Adrenal gland (tissue), 12 donors: ENCODE data around the gene ACVR1B. TPM values are rescaled to one million over a fixed set of nuclear protein-coding genes. Genes with fewer than 3 reads are reported as not detected.
A peak's percentile ranks its signal among the peaks of the same experiment; 100 is the strongest.

Experiments used
- DNase-seq, 7 donors: peaks; one replicate each; pipeline ENCODE4 v3.0.0-alpha.2; 2019 to 2020
- H3K27ac ChIP-seq, 5 donors: fragments of 200-600 bp; sonication (generic) in 4 of 5; 1 replicate in 3 of 5; 2 replicates in 2 of 5; pipeline versions ENCODE4 v1.5.1 to v1.8.0; 2016 to 2020; ENCODE audit warnings: mild to moderate bottlenecking in 1 of 5
- H3K27me3 ChIP-seq: fragments of 200-600 bp; 2 replicates; pipeline ENCODE4 v1.8.0; 2021
- H3K36me3 ChIP-seq, 2 donors: fragments of 200-600 bp; replicated peaks in 1 of 2; 1 replicate in 1 of 2; 2 replicates in 1 of 2; pipeline versions ENCODE4 v1.5.1 to v1.8.0; 2018 to 2022
- H3K4me1 ChIP-seq, 2 donors: fragments of 200-600 bp; replicated peaks in 1 of 2; 1 replicate in 1 of 2; 2 replicates in 1 of 2; pipeline versions ENCODE4 v1.5.1 to v1.8.0; 2018 to 2021
- H3K4me3 ChIP-seq, 4 donors: fragments of 200-600 bp; sonication (generic) in 3 of 4; one replicate each; pipeline ENCODE4 v1.5.1; 2016 to 2018
- H3K9me3 ChIP-seq, 3 donors: fragments of 200-600 bp; sonication (generic) in 1 of 3; replicated peaks in 1 of 3; 1 replicate in 2 of 3; 2 replicates in 1 of 3; pipeline versions ENCODE4 v1.5.1 to v1.8.0; 2016 to 2021
- CTCF ChIP-seq, 6 experiments: fragments of 450-650 bp in 4 of 6; fragments of 200-600 bp in 2 of 6; sonication (generic) in 1 of 6; IDR thresholded peaks; 1 replicate in 5 of 6; 2 replicates in 1 of 6; pipeline versions ENCODE4 v1.5.1 to v1.8.0; 2016 to 2021; ENCODE audit warnings: antibody characterized with exemption in 6 of 6, mild to moderate bottlenecking in 2 of 6, moderate library complexity in 1 of 6
- POLR2A ChIP-seq, 2 donors: fragments of 450-650 bp; IDR thresholded peaks; one replicate each; pipeline ENCODE4 v1.6.1; 2017; ENCODE audit warnings: antibody characterized with exemption in 2 of 2, mild to moderate bottlenecking in 2 of 2, moderate library complexity in 1 of 2
- WGBS, 4 donors: extraction: QIAGEN DNeasy Blood & Tissue Kit in 2 of 4; methylation state at CpG; one replicate each; pipeline versions ENCODE4 v1.1.5 to v1.1.7; 2013 to 2017; 5-methylcytosine and 5-hydroxymethylcytosine counted together
- intact Hi-C, 2 donors: fragments of 100-400 bp; cut with DNase I; formaldehyde crosslinking; loops; one replicate each; pipeline versions ENCODE4 v1.14.1 to v1.15.0; 2022 to 2023
- polyA plus RNA-seq, 3 donors: library from polyadenylated mRNA; stranded (reverse); fragments of 200-250 nt in 2 of 3; fragments of 350-450 nt in 1 of 3; fragmentation: Illumina TruSeq in 1 of 3; extraction: RNeasy Lipid Tissue Mini Kit (QIAGEN cat#74804) in 1 of 3; gene quantifications; one replicate each; pipeline ENCODE4 v1.2.3, GENCODE V29; 2013 to 2014
- total RNA-seq, 9 donors: library from RNA; depleted of rRNA in 4 of 9; stranded (reverse); fragments of >200 nt in 4 of 9; fragments of 120-200 nt in 1 of 9; fragmentation: NEBNext Ultra II Directional in 1 of 9; extraction: Animal tissue kit (Norgen Biotek cat#: 25700) in 1 of 9; gene quantifications; one replicate each; pipeline versions ENCODE4 v1.1.0 to v1.2.4, GENCODE V29; 2013 to 2023
- donor health status: healthy with polysubstance abuse.
- donor health status: Bipolar disorder and iron deficiency.
- donor health status: DM: yes; HTN: yes; CAD: no.
- donor health status: DM: no; HTN: no; CAD: no.
- donor health status: DM: no; HTN: no; CAD: no.
- donor health status: DM: yes; HTN: yes; CAD: no.

Gene ACVR1B
- total and polyA plus RNA-seq, 12 donors = 6.3 to 26.3 (median 13.9) TPM

- intact Hi-C loops = no loop called here
- peak in 2 of 7 donors; percentile 48 to 51 for DNase-seq
- 25 to 43% (median 27%) methylated on average over 12 to 31 of the region's 31 CpGs for WGBS, 4 donors
These were observed 27.8 kb upstream of the ACVR1B start for GRCh38 chr12:51923506-51924365.

GRCh38 chr12:51924551-51925319, 26.8 kb upstream of the ACVR1B start:
- TF ChIP-seq CTCF (IDR thresholded peaks at IDR 0.05) (no peak), POLR2A (IDR thresholded peaks at IDR 0.05) (no peak)
- H3K36me3 ChIP-seq = no peaks in the 10 kb centered on the region
- intact Hi-C loops = no loop called here
- WGBS, 4 donors = 48 to 85% (median 84%) methylated on average over 4 to 5 of the region's 5 CpGs
- H3K4me3 ChIP-seq = no peak overlapping the region
- H3K9me3 ChIP-seq = no peaks in the 10 kb centered on the region
- H3K27ac ChIP-seq = peak overlapping the region in 2 of 5 donors; percentile 62 to 80
- no peak for DNase-seq
- H3K27me3 ChIP-seq = no peaks in the 10 kb centered on the region
- peaks cover 8 to 33% of the 10 kb centered on the region in 2 donors for H3K4me1 ChIP-seq

More at GRCh38 chr12:51923506-51924365, 27.8 kb upstream of the ACVR1B start:
- no peak overlapping the region for H3K4me3 ChIP-seq
- no peaks in the 10 kb centered on the region for H3K9me3 ChIP-seq
- peak overlapping the region in 3 of 5 donors; percentile 9 to 79 (median 78) for H3K27ac ChIP-seq
- peaks cover 8 to 33% of the 10 kb centered on the region in 2 donors for H3K4me1 ChIP-seq
- no peaks in the 10 kb centered on the region for H3K27me3 ChIP-seq
- no peaks in the 10 kb centered on the region for H3K36me3 ChIP-seq
- TF ChIP-seq POLR2A (IDR thresholded peaks at IDR 0.05) (no peak), CTCF (IDR thresholded peaks at IDR 0.05) (peak; percentile 45 to 80 (median 68))

- no peaks in the 10 kb centered on the region for H3K9me3 ChIP-seq
- H3K4me3 ChIP-seq = no peak overlapping the region
- H3K36me3 ChIP-seq = no peaks in the 10 kb centered on the region
- TF ChIP-seq CTCF (IDR thresholded peaks at IDR 0.05) (no peak), POLR2A (IDR thresholded peaks at IDR 0.05) (no peak)
- H3K4me1 ChIP-seq = peaks cover 8 to 33% of the 10 kb centered on the region in 2 donors
- peak overlapping the region in 2 of 5 donors; percentile 62 to 80 for H3K27ac ChIP-seq
- peak in 2 of 7 donors; percentile 29 to 67 for DNase-seq
- intact Hi-C loops = no loop called here
- WGBS, 4 donors = 55 to 59% (median 59%) methylated on average over 3 of the region's 3 CpGs
- no peaks in the 10 kb centered on the region for H3K27me3 ChIP-seq
These were observed 26.0 kb upstream of the ACVR1B start for GRCh38 chr12:51925346-51926063.
